AML-193 (cell line): ENCODE results near the gene GLB1L2.
"Not testable (repeated sequence)": the region's sequence is repeated elsewhere in the genome, so short reads cannot be mapped to it uniquely, and the experiment has no call there.

Experiments
- DNase-seq, 2 experiments: peaks; one replicate each; lab custom pipeline; 2025; lab: John Stamatoyannopoulos, UW

GLB1L2 gene

GRCh38 chr11:134328433-134328832 is 3.4 kb upstream of the GLB1L2 start:
- DNase-seq, result no peak

- DNase-seq, result no peak
Observed at GRCh38 chr11:134330611-134331353, 1.0 kb upstream of the GLB1L2 start.

GRCh38 chr11:134332189-134332631 is 422 bp downstream of the GLB1L2 start:
- no peak for DNase-seq

- no peak for DNase-seq
Observed at GRCh38 chr11:134332782-134333181, 994 bp downstream of the GLB1L2 start.

- no peak for DNase-seq
Observed at GRCh38 chr11:134333312-134333711, 1.5 kb downstream of the GLB1L2 start.

- no peak for DNase-seq
Observed at GRCh38 chr11:134333946-134334345, 2.2 kb downstream of the GLB1L2 start.

GRCh38 chr11:134334796-134335571 is 3.2 kb downstream of the GLB1L2 start:
- no peak for DNase-seq

- DNase-seq, result no peak
Observed at GRCh38 chr11:134337051-134337450, 5.3 kb downstream of the GLB1L2 start.

- DNase-seq, result no peak
Observed at GRCh38 chr11:134338068-134338467, 6.3 kb downstream of the GLB1L2 start.

GRCh38 chr11:134338654-134339053 is 6.9 kb downstream of the GLB1L2 start:
- no peak for DNase-seq

- DNase-seq, result no peak
Observed at GRCh38 chr11:134339756-134340155, 8.0 kb downstream of the GLB1L2 start.

GRCh38 chr11:134340354-134340964 is 8.7 kb downstream of the GLB1L2 start:
- no peak for DNase-seq

- no peak for DNase-seq
Observed at GRCh38 chr11:134341805-134342571, 10.2 kb downstream of the GLB1L2 start.

- DNase-seq, result no peak
Observed at GRCh38 chr11:134342572-134343340, 11.0 kb downstream of the GLB1L2 start.

GRCh38 chr11:134343646-134344045 is 11.9 kb downstream of the GLB1L2 start:
- DNase-seq, result no peak

- DNase-seq, result not testable (repeated sequence)
Observed at GRCh38 chr11:134344497-134345236, 12.9 kb downstream of the GLB1L2 start.

- no peak for DNase-seq
Observed at GRCh38 chr11:134345237-134345550, 13.4 kb downstream of the GLB1L2 start.

- DNase-seq, result no peak
Observed at GRCh38 chr11:134346101-134346975, 14.6 kb downstream of the GLB1L2 start.

- no peak for DNase-seq
Observed at GRCh38 chr11:134346976-134347350, 15.2 kb downstream of the GLB1L2 start.

- DNase-seq, result no peak
Observed at GRCh38 chr11:134347441-134347840, 15.7 kb downstream of the GLB1L2 start.
